ENCODE data around the gene XXYLT1.
"Not testable (repeated sequence)": the region's sequence is repeated elsewhere in the genome, so short reads cannot be mapped to it uniquely, and the experiment has no call there.

Gene XXYLT1

GRCh38 chr3:195096484-195097330 is 174.3 kb downstream of the XXYLT1 start:
- no peak for DNase-seq (ENCODE audit: low spot score)

GRCh38 chr3:195096053-195096452 is 174.9 kb downstream of the XXYLT1 start:
- no peak for DNase-seq (ENCODE audit: low spot score)

- no peak for DNase-seq (ENCODE audit: low spot score)
Measured at GRCh38 chr3:195095704-195096036, 175.3 kb downstream of the XXYLT1 start.

- no peak for DNase-seq (ENCODE audit: low spot score)
Measured at GRCh38 chr3:195095035-195095703, 175.8 kb downstream of the XXYLT1 start.

GRCh38 chr3:195094191-195094921 is 176.6 kb downstream of the XXYLT1 start:
- DNase-seq (ENCODE audit: low spot score) = no peak

- no peak for DNase-seq (ENCODE audit: low spot score)
Measured at GRCh38 chr3:195093731-195094130, 177.2 kb downstream of the XXYLT1 start.

GRCh38 chr3:195087840-195088601 is 182.9 kb downstream of the XXYLT1 start:
- DNase-seq (ENCODE audit: low spot score) = not testable (repeated sequence)

- DNase-seq (ENCODE audit: low spot score) = peak; percentile 44
Measured at GRCh38 chr3:195087328-195087727, 183.6 kb downstream of the XXYLT1 start.

GRCh38 chr3:195086885-195087284 is 184.1 kb downstream of the XXYLT1 start:
- no peak for DNase-seq (ENCODE audit: low spot score)

GRCh38 chr3:195086341-195086740 is 184.6 kb downstream of the XXYLT1 start:
- no peak for DNase-seq (ENCODE audit: low spot score)

GRCh38 chr3:195085356-195086130 is 185.4 kb downstream of the XXYLT1 start:
- no peak for DNase-seq (ENCODE audit: low spot score)

- DNase-seq (ENCODE audit: low spot score) = no peak
Measured at GRCh38 chr3:195084746-195085145, 186.2 kb downstream of the XXYLT1 start.

- no peak for DNase-seq (ENCODE audit: low spot score)
Measured at GRCh38 chr3:195083659-195084058, 187.3 kb downstream of the XXYLT1 start.

GRCh38 chr3:195082811-195083210 is 188.1 kb downstream of the XXYLT1 start:
- no peak for DNase-seq (ENCODE audit: low spot score)

- no peak for DNase-seq (ENCODE audit: low spot score)
Measured at GRCh38 chr3:195081242-195081963, 189.6 kb downstream of the XXYLT1 start.

GRCh38 chr3:195080571-195081151 is 190.3 kb downstream of the XXYLT1 start:
- DNase-seq (ENCODE audit: low spot score) = no peak

GRCh38 chr3:195080125-195080524 is 190.8 kb downstream of the XXYLT1 start:
- no peak for DNase-seq (ENCODE audit: low spot score)

- no peak for DNase-seq (ENCODE audit: low spot score)
Measured at GRCh38 chr3:195079636-195080035, 191.3 kb downstream of the XXYLT1 start.

GRCh38 chr3:195078891-195079440 is 192.0 kb downstream of the XXYLT1 start:
- DNase-seq (ENCODE audit: low spot score) = no peak

All from GM03348 (cell line).